CD4-positive, alpha-beta T cell treated with Interleukin-17A for 1 hour (primary cell): ENCODE data around the gene ZNF586.

Source experiments
- DNase-seq: peaks from one replicate; pipeline ENCODE4 v3.0.0-alpha.2; 2020

ZNF586 gene

GRCh38 chr19:57825511-57825910, 56.0 kb downstream of the ZNF586 start:
- no peak for DNase-seq

- DNase-seq = no peak
Measured at GRCh38 chr19:57829316-57829715, 59.8 kb downstream of the ZNF586 start.

GRCh38 chr19:57830071-57830602, 60.7 kb downstream of the ZNF586 start, which contains the start of gene ZNF587B:
Gene ZNF587B (plus strand): TSS chr19:57830299. CDS start chr19:57830529, 230 bp downstream.
- peak; percentile 54 for DNase-seq
